A673 (cell line): ENCODE data around the gene BBX.

Source experiments
- EZH2 ChIP-seq: fragments of 200-600 bp; sonication (generic); IDR thresholded peaks from 2 replicates; pipeline ENCODE4 v1.6.1; 2017; ENCODE audit warnings: borderline replicate concordance, low read depth, mild to moderate bottlenecking, mixed read lengths, antibody characterized with exemption, low read length; ENCODE audit not compliant: poor library complexity, severe bottlenecking
- TF ChIP-seq, protein P1 (sequence below): fragments of 300-800, 200-600 bp; sonication (generic); conservative IDR thresholded peaks from 2 replicates; pipeline ENCODE4 v1.5.1; 2017; ENCODE audit warnings: low read depth, mild to moderate bottlenecking, antibody characterized with exemption, low read length, moderate library complexity, mixed read lengths

DNA sequence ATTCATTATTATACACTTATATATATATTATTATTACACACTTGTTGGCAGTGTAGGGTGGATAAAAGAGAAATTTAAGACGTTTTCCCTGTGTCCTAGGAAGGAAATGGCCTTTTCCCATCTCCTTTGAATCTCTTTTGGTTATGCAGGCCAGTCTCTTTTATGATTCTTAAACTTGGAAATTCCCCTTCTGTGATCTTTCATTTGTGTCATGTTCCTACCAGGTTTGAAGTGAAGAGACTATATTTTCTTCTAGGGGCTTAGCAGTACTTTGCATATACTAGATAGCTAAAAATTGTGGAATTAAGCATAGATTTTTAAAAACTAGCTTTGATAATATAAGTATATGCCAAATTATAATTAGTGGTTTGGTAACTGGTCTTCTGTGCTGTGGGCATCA is 58.5 kb downstream of the BBX start:
- TF ChIP-seq, protein P1, sequence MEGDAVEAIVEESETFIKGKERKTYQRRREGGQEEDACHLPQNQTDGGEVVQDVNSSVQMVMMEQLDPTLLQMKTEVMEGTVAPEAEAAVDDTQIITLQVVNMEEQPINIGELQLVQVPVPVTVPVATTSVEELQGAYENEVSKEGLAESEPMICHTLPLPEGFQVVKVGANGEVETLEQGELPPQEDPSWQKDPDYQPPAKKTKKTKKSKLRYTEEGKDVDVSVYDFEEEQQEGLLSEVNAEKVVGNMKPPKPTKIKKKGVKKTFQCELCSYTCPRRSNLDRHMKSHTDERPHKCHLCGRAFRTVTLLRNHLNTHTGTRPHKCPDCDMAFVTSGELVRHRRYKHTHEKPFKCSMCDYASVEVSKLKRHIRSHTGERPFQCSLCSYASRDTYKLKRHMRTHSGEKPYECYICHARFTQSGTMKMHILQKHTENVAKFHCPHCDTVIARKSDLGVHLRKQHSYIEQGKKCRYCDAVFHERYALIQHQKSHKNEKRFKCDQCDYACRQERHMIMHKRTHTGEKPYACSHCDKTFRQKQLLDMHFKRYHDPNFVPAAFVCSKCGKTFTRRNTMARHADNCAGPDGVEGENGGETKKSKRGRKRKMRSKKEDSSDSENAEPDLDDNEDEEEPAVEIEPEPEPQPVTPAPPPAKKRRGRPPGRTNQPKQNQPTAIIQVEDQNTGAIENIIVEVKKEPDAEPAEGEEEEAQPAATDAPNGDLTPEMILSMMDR = no peak
- no peak for TF ChIP-seq EZH2
